GM19324 (cell line): ENCODE measurements around the gene CAPN6.

Source experiments
- ATAC-seq: cut with Tn5 transposase; IDR thresholded peaks from one replicate; pipeline ENCODE4 v1.9.1; 2021; ENCODE audit warnings: mild to moderate bottlenecking, moderate library complexity; ENCODE audit not compliant: unreplicated experiment, low FRiP score

Gene CAPN6, protein sequence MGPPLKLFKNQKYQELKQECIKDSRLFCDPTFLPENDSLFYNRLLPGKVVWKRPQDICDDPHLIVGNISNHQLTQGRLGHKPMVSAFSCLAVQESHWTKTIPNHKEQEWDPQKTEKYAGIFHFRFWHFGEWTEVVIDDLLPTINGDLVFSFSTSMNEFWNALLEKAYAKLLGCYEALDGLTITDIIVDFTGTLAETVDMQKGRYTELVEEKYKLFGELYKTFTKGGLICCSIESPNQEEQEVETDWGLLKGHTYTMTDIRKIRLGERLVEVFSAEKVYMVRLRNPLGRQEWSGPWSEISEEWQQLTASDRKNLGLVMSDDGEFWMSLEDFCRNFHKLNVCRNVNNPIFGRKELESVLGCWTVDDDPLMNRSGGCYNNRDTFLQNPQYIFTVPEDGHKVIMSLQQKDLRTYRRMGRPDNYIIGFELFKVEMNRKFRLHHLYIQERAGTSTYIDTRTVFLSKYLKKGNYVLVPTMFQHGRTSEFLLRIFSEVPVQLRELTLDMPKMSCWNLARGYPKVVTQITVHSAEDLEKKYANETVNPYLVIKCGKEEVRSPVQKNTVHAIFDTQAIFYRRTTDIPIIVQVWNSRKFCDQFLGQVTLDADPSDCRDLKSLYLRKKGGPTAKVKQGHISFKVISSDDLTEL

DNA sequence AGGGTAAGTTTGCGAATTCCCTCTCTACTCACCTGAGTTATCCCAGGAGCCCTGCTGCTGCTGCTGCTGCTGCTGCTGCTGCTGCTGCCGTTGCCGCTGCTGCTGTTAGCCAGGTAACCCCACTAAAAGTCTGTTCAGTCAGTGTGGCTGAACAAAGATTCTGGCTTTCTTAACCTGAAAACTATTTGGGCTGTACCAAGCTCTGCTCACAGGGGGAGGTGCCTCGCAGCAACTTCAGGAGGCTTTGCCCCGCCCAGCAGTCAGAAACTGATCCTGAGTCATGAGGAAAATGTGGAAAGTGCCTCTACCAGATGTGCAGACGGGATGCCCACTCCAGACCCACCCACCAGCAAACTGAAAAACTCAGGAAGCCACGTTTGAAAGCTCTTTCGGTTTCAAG is at the start of gene CAPN6:
CAPN6 (minus strand) TSS at position 145 of the 400 bp plus-strand sequence. CDS start 6,547 bp downstream, outside the sequence.
- ATAC-seq: no peak

DNA sequence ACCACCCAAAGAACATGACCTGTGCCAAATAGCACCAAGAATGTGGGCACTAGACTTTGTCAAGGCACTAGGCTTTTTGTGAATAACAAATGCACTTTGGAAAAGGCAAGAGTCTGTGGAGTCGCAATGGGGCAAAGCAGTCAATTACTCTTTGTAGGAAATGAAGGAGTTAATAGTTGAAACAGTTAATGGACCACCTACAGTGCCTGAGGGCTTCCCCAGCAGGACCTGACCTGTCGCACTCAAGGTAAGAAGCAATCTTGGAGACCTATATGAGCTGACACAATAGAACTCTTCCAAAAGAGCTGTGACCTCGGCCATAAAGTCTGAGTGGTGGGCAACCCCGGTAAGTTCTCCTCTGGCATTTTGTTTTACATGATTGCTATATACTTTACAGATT is 49.2 kb upstream of the CAPN6 start:
- ATAC-seq: no peak

DNA sequence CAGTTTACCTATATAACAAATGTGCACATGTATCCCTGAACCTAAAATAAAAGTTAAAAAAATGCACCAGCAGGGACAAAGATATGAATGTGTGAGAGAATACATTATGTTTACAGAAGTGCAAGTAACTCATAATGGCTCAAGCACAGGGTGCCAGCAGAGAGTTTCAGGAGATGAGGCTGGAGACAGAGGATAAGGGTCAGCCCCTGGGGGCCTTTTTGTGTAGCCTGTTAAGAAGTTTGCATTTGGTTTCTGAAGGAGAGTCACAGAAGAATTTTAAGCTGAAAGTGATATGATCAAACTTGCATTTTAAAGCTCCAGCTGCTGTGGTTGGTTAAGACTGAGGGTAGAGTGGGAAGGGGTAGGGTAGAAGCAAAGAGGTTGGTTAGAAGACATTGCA is 48.6 kb upstream of the CAPN6 start:
- ATAC-seq: no peak

DNA sequence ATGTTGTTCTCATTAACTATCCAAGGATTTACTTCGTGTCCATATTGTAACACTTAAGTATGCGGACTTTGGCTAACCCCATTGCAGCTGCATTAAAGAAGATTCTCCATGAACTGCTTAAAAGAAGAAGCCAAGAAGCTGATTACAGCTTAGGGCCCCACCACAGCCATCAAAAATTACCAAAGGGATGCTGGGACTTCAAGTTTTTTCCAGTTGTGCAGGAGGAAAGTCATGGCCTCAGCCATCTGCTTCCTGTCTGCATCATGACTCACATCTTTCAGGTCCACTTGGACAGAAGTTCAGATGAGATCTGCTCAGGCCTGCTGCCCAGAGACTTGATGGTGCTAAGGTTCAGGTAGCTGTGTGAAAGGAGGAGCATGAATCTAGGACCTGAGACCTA is 38.8 kb upstream of the CAPN6 start:
- no peak for ATAC-seq

DNA sequence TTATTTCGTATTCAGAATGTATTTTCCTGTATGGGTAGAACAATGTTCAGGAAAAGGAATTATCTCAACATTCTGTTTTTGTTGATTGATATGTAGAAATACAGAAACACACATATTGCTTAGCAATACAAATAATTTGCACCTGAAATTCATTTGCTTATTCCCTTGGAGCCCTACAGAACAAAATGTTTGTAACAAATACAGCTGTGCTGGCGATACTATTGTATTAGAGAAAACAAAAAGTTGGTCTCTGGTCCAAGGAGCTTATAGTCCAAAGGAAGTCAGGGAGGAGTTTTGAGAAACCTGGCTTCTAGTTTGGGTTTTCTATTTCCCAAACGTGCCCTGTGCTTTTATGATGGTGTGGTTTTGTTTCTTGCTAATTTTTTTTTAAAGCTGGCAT is 37.8 kb upstream of the CAPN6 start:
- ATAC-seq: no peak

DNA sequence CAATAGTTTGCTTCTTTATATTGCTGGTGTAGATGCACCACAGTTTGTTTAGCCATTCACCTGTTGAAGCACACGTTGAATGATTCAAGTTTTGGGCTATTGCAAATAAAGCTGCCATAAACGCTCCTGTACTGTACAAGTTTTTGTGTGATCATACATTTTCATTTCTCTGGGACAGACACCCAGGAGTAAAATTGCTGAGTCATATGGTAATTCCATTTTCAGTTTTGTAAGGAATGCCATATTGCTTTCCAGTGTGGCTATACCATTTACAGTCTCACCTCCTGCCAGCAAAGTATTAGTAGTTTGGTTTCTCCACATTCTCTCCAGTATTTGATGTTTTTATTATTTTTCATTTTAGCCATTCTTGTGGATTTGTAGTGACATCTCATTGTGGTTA is 32.0 kb upstream of the CAPN6 start:
- ATAC-seq: no peak

DNA sequence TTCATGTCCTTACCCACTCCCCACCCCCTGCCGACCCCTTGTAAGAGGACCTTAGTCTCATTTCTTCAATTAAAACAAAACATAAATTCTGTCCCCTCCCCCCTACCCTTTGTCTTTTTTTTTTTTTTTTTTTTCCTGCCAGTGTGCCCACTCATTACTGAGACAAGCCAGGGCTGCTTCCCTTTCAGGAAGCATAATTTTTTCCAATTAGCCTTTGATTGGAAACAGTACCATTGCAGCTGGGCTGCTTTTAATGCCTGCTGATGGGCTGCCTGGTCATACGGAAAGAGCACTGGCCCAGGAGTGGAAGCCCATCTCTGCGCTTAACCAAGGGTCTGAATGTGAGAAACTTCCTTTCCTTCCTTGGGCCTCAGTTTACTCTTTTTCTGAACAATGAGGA is 18.6 kb upstream of the CAPN6 start:
- no peak for ATAC-seq

DNA sequence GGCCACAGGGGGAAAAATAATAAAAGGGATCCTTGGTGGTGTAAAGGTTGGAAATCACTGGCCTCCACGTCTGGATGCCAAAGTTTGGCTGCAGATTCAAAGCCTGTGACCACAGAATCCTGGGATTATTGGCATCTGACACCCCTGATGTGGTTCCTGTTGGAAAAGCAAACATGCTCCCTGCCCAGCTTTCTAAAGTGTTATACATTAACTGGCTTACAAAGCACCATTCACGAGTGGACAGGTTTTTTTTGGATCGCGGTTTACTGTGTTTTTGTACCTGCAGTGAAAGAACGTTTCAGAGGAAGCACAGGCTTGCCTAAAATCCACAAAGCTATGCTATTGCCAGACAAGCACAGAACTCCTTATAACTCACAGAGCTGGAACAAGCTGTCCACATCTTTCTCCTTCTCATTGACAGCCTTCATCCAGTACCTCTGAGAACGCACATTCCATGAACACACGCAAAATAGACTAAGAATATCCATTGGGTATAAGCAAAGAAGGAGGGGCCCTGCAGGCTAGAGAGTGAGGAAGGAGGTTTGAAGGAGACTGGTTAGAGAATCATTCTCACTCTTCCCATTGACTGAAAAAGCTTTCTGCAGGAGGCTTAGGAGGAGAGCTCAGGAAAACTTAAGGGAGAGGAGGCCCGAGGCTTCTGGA is 14.5 kb upstream of the CAPN6 start:
- no peak for ATAC-seq

DNA sequence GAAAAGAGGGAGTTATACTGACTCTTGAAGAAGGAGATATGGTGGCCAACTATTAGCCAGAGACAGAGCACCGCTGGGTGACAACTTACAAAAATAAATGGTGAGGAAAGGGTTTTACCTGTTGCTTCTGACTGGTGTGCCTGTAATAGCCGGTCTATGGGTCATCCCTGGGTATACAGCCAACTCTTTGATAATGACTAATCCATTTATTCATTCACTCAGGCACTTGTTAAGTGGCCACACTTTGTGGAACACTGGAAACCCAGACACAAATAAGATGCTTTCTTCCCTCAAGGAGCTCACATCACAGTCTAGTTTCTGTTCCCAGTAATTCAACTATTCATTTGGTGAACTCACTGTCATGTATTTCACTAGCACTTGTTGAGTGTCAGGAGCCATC is 13.2 kb upstream of the CAPN6 start:
- no peak for ATAC-seq

DNA sequence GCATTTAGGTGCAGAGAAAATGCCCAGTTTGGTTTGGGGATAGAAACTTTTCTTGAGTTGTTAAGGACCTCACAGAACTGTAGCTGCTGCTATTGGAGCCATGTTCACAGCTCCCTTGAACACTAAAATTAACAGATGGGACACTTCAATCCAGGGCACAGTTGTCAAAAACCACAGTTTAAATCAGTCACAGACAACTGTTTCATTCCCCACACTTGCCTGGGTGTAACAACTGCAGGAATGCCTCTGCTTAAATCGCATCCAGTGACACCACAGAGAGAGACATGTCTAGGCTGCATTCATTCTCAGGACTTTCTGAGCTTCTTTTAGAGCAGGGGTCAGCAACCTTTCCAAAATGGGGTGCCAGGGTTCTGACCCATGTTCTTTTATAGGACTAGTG is 12.7 kb upstream of the CAPN6 start:
- no peak for ATAC-seq

DNA sequence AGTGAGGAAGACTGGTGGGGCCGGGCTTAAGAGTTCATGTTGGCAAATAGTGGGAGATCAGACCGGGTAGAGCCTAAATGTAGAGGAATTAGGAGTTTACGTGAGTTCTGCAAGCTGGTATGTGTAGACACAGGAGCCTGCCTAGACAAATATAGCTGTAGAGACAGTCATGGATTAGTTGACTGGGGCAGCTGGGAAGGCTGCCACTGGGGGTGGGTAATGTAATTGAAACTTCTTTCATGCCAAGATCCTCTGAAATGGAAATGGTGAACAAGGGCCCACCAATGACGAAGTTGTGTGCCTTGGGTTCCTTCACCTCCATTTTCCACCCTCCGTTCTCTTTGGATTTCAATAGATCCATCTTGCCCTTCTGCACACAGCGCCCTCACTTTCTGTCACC is 11.9 kb upstream of the CAPN6 start:
- ATAC-seq: no peak

DNA sequence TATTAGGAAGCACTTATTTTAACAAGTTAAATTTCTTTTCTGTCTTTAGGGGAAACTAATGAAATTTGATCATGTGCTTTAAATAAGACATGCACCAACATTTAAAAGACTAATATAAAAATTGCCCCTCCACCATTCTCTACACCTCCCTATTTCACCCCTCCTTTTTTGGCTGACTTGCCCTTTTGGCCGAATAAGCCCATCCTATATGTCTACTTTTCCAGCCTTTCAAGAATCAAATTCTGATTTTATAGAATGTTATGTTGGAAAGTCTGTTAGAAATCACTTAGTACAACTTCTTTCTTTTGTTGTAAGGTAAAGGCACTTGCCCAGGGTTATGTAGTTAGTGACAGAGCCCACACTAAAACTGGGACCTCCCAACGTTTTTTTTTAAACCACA is 1.8 kb downstream of the CAPN6 start:
- no peak for ATAC-seq

DNA sequence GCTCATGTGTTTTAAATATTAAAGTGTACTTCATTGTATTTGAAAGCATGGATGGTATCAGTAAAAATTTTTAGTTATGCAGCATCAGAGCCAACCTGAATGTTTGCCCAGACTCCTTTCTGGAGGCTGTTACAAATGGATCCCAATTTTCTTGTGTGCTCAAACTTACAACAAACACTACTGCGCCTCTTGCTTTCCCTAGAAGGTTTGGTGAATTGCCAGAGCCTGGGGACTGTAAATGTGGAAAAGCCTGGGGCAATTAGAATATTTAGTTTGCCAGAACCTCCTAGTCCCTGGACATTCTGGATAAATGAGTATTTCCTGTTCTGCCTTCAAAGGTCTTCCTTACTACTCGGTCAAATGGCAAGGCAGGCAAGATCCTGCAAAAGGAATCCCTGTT is 4.8 kb downstream of the CAPN6 start:
- no peak for ATAC-seq

DNA sequence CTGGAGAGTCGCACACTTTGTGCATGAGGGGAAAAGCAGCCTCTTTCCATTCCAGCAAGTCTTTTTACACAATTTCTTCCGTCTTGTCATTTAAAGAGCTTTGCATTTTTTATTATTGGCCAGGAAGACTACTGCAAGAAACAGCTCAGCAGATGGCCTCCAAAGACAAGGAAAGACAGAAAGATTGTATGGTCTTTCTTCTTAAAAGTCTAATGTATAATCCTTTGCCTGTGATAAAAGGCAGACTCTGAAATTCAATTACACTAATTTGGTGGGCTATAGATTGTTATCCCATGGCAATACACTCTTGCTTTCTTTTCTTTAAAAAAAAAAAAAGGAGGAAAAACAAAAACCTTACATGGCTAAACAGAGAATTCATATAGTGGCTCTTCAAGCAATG is 5.9 kb downstream of the CAPN6 start:
- ATAC-seq: no peak

DNA sequence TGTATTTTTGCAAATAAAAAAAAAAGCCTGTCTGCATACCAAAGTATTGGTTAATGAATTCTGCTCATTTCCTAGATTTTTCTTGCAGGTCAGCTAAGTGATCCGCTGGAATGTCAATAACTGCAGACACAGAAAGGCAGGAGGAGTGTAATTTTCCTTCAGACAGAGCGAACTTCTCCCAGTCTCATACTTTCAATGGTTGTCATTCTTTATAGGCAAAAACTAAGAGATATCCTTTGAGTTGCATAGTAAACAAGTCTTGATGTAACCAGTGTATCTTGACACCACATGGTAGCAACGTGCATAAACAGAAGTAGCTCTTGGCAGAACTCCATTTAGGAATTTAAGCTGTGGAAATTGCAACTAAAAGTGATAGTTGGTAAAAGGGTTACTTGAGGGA is 8.2 kb downstream of the CAPN6 start:
- no peak for ATAC-seq

DNA sequence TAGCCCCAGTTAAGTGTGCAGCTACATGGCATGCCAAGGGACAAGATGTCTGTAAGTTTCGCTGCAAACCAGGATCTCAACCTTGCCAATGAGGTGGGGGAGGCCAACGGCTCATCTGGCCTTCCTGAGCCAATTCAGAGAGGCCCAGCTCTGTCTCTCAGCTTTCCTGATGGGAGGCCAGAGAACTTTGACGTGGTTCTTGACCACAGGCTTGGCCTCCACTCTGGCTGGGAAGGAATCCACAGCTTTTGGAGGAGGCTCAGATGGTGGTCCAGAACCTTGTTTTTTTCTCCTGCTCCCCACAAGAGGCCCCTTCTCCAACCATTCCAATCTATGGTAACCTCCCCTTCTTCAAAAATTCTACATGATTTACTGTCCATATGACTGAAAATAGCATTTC is 9.8 kb downstream of the CAPN6 start:
- no peak for ATAC-seq

DNA sequence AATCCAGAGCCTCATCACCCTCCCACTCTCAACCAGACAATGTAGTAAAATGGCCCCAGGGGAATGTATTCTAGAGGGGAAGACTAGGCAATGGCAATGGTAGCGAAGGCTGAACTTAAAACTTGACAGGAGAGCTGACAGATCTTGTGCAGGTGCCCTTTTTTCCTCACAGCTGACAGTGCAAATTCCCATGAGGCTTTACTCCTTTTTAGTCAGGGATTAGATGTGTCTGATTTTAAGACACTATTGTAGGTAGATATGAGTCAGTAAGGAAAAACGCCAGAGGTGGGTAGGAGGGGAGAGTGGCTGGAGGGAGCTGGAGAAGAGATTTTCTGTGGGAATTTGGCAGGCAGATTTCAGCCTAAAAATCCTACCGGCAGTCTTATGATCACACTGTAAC is 10.7 kb downstream of the CAPN6 start:
- no peak for ATAC-seq

DNA sequence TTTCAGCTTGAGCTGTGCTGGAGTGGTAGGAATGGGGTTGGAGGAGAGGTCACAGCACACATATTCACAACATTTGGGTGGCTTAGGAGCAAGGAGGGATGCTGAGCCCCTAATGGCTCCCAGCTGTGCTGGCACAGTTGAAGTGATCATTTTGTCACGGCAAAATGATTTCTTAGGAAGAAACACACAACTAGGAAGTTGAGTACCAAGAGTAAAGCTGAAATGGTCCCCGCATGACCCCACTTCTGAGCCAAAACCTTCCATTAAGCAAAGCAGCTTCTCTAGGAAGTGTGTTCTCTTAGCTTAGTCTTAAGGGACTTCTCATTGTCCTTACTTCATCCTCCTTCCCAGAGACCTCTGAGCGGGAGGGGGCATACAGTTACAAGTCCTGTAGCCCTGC is 12.6 kb downstream of the CAPN6 start:
- ATAC-seq: no peak

DNA sequence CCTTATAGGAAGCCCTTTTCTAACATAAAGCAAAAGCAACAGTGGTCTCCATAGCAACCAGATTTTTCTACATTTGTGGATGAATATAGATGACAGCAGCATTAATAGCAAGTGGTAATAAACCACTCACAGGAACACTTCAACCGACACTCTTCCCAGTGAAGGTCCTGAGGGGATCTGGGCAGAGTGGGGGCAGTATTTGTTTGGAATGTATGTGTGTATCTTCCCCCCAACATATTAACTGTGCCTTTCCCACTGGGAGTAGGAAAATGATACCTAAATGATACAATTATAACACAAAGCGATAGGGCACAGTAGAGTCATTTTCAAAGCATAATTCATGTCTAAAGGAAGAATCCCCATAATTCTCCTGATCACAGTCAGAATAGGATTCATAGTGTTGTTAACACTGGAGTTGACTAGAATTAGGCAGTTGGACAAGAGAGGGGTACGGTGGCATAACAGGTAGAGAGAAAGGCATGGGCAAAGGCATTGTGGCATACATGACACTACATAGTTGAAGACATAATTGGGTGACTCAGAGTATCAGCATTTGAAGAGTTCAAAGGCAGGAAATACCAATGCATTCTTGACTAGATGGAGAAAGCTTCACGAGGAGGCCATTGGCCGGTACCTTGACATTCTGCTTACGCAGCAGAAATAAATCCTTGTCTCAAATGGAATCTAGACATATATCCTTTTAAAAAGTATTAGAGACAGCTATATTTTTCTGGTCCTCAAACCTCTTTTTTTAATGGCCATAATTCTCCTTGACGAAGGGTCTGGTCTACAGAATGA is 15.2 kb downstream of the CAPN6 start:
- ATAC-seq: no peak

DNA sequence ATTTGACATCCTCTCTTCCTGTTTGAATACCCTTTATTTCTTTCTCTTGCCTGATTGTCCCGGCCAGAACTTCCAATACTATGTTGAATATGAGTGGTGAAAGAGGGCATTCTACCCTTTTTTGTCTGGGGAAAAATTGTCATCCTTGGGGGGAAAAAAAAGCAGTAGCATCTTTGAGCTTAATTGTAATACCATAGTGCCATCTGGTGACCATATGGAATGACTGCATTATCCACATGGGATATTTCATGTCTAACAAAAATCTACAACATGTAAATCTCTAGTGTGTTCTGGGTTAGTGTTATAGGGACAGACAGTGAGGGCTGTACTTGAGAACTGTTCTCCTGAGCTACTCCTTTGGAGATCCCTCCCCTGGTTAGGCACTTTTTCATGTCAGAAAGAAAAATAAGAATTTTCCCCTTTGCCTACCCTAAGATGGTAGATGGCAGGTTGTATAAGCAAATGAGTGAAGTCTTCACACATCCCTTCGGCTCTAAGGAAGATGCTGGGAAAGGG is 26.0 kb downstream of the CAPN6 start:
- no peak for ATAC-seq

DNA sequence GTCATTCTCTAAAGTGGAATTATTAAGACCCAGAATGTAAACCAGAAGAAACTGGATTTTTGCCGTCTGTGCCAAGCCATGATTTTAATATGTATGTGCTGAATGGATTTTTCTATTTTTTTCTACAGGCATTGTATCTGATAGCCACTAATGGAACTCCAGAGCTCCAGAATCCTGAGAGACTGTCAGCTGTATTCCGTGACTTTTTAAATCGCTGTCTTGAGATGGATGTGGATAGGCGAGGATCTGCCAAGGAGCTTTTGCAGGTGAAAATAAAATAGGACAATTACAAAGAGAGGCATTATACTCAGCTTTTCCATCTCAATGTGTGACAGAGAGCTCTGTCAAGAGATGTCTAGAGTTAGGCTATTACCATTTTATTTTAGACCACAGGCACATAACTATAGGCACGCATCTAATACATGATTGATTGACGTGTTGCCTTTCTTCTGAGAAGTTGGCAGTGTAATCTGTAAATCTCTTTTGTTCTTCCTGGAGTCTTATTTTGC is 53.9 kb downstream of the CAPN6 start:
- ATAC-seq: no peak
